Adrenal gland (tissue), 12 donors: ENCODE data around the gene FCN1. TPM values are rescaled to one million over a fixed set of nuclear protein-coding genes. Genes with fewer than 3 reads are reported as not detected.

ENCODE experiments used
- DNase-seq, 7 donors: peaks; one replicate each; pipeline ENCODE4 v3.0.0-alpha.2; 2019 to 2020
- H3K27ac ChIP-seq, 5 donors: fragments of 200-600 bp; sonication (generic) in 4 of 5; 1 replicate in 3 of 5; 2 replicates in 2 of 5; pipeline versions ENCODE4 v1.5.1 to v1.8.0; 2016 to 2020; ENCODE audit warnings: mild to moderate bottlenecking in 1 of 5
- H3K27me3 ChIP-seq: fragments of 200-600 bp; 2 replicates; pipeline ENCODE4 v1.8.0; 2021
- H3K36me3 ChIP-seq, 2 donors: fragments of 200-600 bp; replicated peaks in 1 of 2; 1 replicate in 1 of 2; 2 replicates in 1 of 2; pipeline versions ENCODE4 v1.5.1 to v1.8.0; 2018 to 2022
- H3K4me1 ChIP-seq, 2 donors: fragments of 200-600 bp; replicated peaks in 1 of 2; 1 replicate in 1 of 2; 2 replicates in 1 of 2; pipeline versions ENCODE4 v1.5.1 to v1.8.0; 2018 to 2021
- H3K4me3 ChIP-seq, 4 donors: fragments of 200-600 bp; sonication (generic) in 3 of 4; one replicate each; pipeline ENCODE4 v1.5.1; 2016 to 2018
- H3K9me3 ChIP-seq, 3 donors: fragments of 200-600 bp; sonication (generic) in 1 of 3; replicated peaks in 1 of 3; 1 replicate in 2 of 3; 2 replicates in 1 of 3; pipeline versions ENCODE4 v1.5.1 to v1.8.0; 2016 to 2021
- CTCF ChIP-seq, 6 experiments: fragments of 450-650 bp in 4 of 6; fragments of 200-600 bp in 2 of 6; sonication (generic) in 1 of 6; IDR thresholded peaks; 1 replicate in 5 of 6; 2 replicates in 1 of 6; pipeline versions ENCODE4 v1.5.1 to v1.8.0; 2016 to 2021; ENCODE audit warnings: antibody characterized with exemption in 6 of 6, mild to moderate bottlenecking in 2 of 6, moderate library complexity in 1 of 6
- POLR2A ChIP-seq, 2 donors: fragments of 450-650 bp; IDR thresholded peaks; one replicate each; pipeline ENCODE4 v1.6.1; 2017; ENCODE audit warnings: antibody characterized with exemption in 2 of 2, mild to moderate bottlenecking in 2 of 2, moderate library complexity in 1 of 2
- WGBS, 4 donors: extraction: QIAGEN DNeasy Blood & Tissue Kit in 2 of 4; methylation state at CpG; one replicate each; pipeline versions ENCODE4 v1.1.5 to v1.1.7; 2013 to 2017; 5-methylcytosine and 5-hydroxymethylcytosine counted together
- intact Hi-C, 2 donors: fragments of 100-400 bp; cut with DNase I; formaldehyde crosslinking; loops; one replicate each; pipeline versions ENCODE4 v1.14.1 to v1.15.0; 2022 to 2023
- polyA plus RNA-seq, 3 donors: library from polyadenylated mRNA; stranded (reverse); fragments of 200-250 nt in 2 of 3; fragments of 350-450 nt in 1 of 3; fragmentation: Illumina TruSeq in 1 of 3; extraction: RNeasy Lipid Tissue Mini Kit (QIAGEN cat#74804) in 1 of 3; gene quantifications; one replicate each; pipeline ENCODE4 v1.2.3, GENCODE V29; 2013 to 2014
- total RNA-seq, 9 donors: library from RNA; depleted of rRNA in 4 of 9; stranded (reverse); fragments of >200 nt in 4 of 9; fragments of 120-200 nt in 1 of 9; fragmentation: NEBNext Ultra II Directional in 1 of 9; extraction: Animal tissue kit (Norgen Biotek cat#: 25700) in 1 of 9; gene quantifications; one replicate each; pipeline versions ENCODE4 v1.1.0 to v1.2.4, GENCODE V29; 2013 to 2023
- donor health status: healthy with polysubstance abuse.
- donor health status: Bipolar disorder and iron deficiency.
- donor health status: DM: yes; HTN: yes; CAD: no.
- donor health status: DM: no; HTN: no; CAD: no.
- donor health status: DM: no; HTN: no; CAD: no.
- donor health status: DM: yes; HTN: yes; CAD: no.

The FCN1 gene
- total and polyA plus RNA-seq, 12 donors, result 0.57 to 7.0 (median 2.4) TPM; not detected in 1

DNA sequence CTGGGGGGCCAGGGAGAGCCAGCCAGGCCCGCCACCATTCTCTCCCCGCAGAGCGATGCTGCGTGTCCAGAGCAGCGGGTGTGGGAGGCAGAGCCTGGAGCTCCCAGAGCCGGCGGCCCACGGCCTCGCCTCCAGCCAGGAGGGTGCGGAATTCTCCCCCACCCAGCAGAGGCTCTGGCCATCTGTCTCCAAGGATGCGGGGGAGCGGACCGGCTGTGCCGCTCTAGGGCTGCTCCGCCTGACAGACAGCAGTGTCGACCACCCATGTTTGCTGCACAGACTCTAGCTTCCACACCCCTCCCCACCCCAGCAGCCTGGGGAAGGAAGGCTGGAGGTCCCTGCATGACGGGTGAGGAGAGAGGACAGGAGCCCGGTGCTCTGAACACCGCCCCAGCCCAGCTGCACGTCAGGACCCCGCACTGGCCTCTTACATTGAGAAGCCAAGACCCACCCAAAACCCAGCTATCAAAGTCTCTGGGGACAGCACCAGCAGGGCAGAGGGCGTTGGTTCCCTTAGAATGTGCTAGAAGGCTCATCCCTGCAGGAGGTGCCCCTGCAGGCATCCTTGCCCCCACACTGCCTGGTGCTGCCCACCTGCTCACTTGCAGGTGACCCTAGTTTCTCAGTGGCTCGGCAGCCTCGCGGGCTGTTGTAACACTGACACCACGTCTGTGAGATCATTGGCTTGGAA lies 29.7 kb upstream of the FCN1 start:
- intact Hi-C loops, result no loop called here
- H3K9me3 ChIP-seq, result no peaks in the 10 kb centered on the region
- TF ChIP-seq CTCF (IDR thresholded peaks at IDR 0.05) (no peak), POLR2A (IDR thresholded peaks at IDR 0.05) (no peak)
- DNase-seq, result no peak
- no peaks in the 10 kb centered on the region for H3K36me3 ChIP-seq
- no peaks in the 10 kb centered on the region for H3K27me3 ChIP-seq
- H3K4me3 ChIP-seq, result no peak overlapping the region
- no peak overlapping the region for H3K27ac ChIP-seq
- H3K4me1 ChIP-seq, result peaks cover 0 to 4% of the 10 kb centered on the region in 2 donors
- 69 to 85% (median 74%) methylated on average over 9 to 26 of the region's 26 CpGs for WGBS, 4 donors

- H3K9me3 ChIP-seq, result no peaks in the 10 kb centered on the region
- no peaks in the 10 kb centered on the region for H3K36me3 ChIP-seq
- peaks cover 0 to 10% of the 10 kb centered on the region in 2 donors for H3K4me1 ChIP-seq
- no peak overlapping the region for H3K4me3 ChIP-seq
- no peak for DNase-seq
- H3K27ac ChIP-seq, result no peak overlapping the region
- intact Hi-C loops, result no loop called here
- TF ChIP-seq POLR2A (IDR thresholded peaks at IDR 0.05) (no peak), CTCF (IDR thresholded peaks at IDR 0.05) (no peak)
- H3K27me3 ChIP-seq, result no peaks in the 10 kb centered on the region
Measured at GRCh38 chr9:134946663-134947062, 29.0 kb upstream of the FCN1 start.

- H3K4me3 ChIP-seq, result no peak overlapping the region
- no peaks in the 10 kb centered on the region for H3K9me3 ChIP-seq
- TF ChIP-seq POLR2A (IDR thresholded peaks at IDR 0.05) (no peak), CTCF (IDR thresholded peaks at IDR 0.05) (no peak)
- 92 to 96% (median 93%) methylated on average over 8 to 12 of the region's 12 CpGs for WGBS, 4 donors
- H3K27me3 ChIP-seq, result no peaks in the 10 kb centered on the region
- peaks cover 0 to 10% of the 10 kb centered on the region in 2 donors for H3K4me1 ChIP-seq
- intact Hi-C loops, result no loop called here
- no peak for DNase-seq
- H3K27ac ChIP-seq, result no peak overlapping the region
- no peaks in the 10 kb centered on the region for H3K36me3 ChIP-seq
Measured at GRCh38 chr9:134945509-134946275, 28.0 kb upstream of the FCN1 start.

DNA sequence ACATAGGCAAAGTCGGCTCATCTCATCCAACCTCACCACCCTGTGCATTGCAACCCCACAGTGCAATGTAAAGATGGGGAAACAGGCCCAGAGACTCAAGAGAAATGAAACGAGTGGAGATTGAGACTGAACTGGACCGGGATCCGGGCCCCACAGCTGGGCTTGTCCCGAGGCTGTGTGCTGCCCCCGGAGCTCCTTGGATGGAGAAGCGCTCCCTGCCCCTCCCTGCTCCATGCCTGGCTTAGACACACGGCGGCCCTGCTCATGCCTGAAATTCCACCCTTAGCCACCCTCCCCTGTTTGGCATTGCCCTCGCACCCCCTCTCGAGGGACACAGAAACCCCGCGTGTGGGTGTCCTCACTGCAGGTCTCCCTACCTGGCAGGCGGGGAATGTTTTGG lies 27.2 kb upstream of the FCN1 start:
- H3K27me3 ChIP-seq, result no peaks in the 10 kb centered on the region
- no peak for DNase-seq
- WGBS, 4 donors, result 77 to 86% (median 78%) methylated on average over 11 to 14 of the region's 14 CpGs
- peaks cover 0 to 10% of the 10 kb centered on the region in 2 donors for H3K4me1 ChIP-seq
- no peaks in the 10 kb centered on the region for H3K9me3 ChIP-seq
- H3K36me3 ChIP-seq, result no peaks in the 10 kb centered on the region
- intact Hi-C loops, result no loop called here
- H3K4me3 ChIP-seq, result no peak overlapping the region
- TF ChIP-seq CTCF (IDR thresholded peaks at IDR 0.05), result no peak
- TF ChIP-seq POLR2A (IDR thresholded peaks at IDR 0.05), result no peak
- H3K27ac ChIP-seq, result no peak overlapping the region
